Adipose tissue (tissue), 3 donors: ENCODE data around the gene WDR81. TPM values are rescaled to one million over a fixed set of nuclear protein-coding genes. Genes with fewer than 3 reads are reported as not detected.
"Not testable (repeated sequence)": the region's sequence is repeated elsewhere in the genome, so short reads cannot be mapped to it uniquely, and the experiment has no call there.

Experiments used
- H3K27ac ChIP-seq: one replicate; pipeline ENCODE4 v1.5.1; 2013; ENCODE audit warnings: low read depth, low read length
- WGBS, 3 donors: extraction: QIAGEN DNeasy Blood & Tissue Kit; methylation state at CpG; one replicate each; pipeline ENCODE4 v1.1.7; 2013; 5-methylcytosine and 5-hydroxymethylcytosine counted together
- polyA plus RNA-seq, 3 donors: library from polyadenylated mRNA; stranded (reverse); fragments of 200-250 nt; gene quantifications; one replicate each; pipeline ENCODE4 v1.2.3, GENCODE V29; 2013
- donor health status: healthy with polysubstance abuse.
- donor health status: Bipolar disorder and iron deficiency.
- donor health status: healthy.

The WDR81 gene
- polyA plus RNA-seq, result 10 to 100 TPM; 11.8 to 24.5 (median 24.0) TPM

- peak within 1 kb of the TSS; percentile 72 for H3K27ac ChIP-seq
- WGBS, 3 donors, result 0 to 1% (median 0%) methylated on average over 28 to 57 of the region's 57 CpGs
Observed at GRCh38 chr17:1724351-1724868, at the start of gene WDR81. TSS of gene WDR81 (plus strand) at chr17:1724704. CDS start at chr17:1724960, 256 bp downstream.

- 91 to 97% (median 94%) methylated on average over 13 of the region's 13 CpGs for WGBS, 3 donors
- H3K27ac ChIP-seq, result no peak overlapping the region
Observed at GRCh38 chr17:1676401-1676800, 48.1 kb upstream of the WDR81 start.

- 56 to 77% (median 60%) methylated on average over 5 of the region's 5 CpGs for WGBS, 3 donors
- H3K27ac ChIP-seq, result no peak overlapping the region
Observed at GRCh38 chr17:1683459-1683858, 41.0 kb upstream of the WDR81 start.

GRCh38 chr17:1684378-1685189 lies 39.9 kb upstream of the WDR81 start, which contains the start of gene PRPF8:
TSS of gene PRPF8 (minus strand) at chr17:1684867. CDS start at chr17:1684571, 296 bp downstream.
- WGBS, 3 donors, result 0% methylated on average over 69 to 72 of the region's 72 CpGs
- H3K27ac ChIP-seq, result peak within 1 kb of the TSS; percentile 45

- 85 to 92% (median 87%) methylated on average over 7 of the region's 7 CpGs for WGBS, 3 donors
- no peak overlapping the region for H3K27ac ChIP-seq
Observed at GRCh38 chr17:1686086-1686485, 38.4 kb upstream of the WDR81 start.

GRCh38 chr17:1688405-1688804 lies 36.1 kb upstream of the WDR81 start:
- H3K27ac ChIP-seq, result not testable (repeated sequence)
- 71 to 94% (median 85%) methylated on average over 5 to 6 of the region's 6 CpGs for WGBS, 3 donors

GRCh38 chr17:1690544-1691221 lies 33.8 kb upstream of the WDR81 start:
- no peak overlapping the region for H3K27ac ChIP-seq
- 83 to 92% (median 90%) methylated on average over 4 to 7 of the region's 8 CpGs for WGBS, 3 donors

- 90 to 93% (median 91%) methylated on average over 7 of the region's 7 CpGs for WGBS, 3 donors
Observed at GRCh38 chr17:1693339-1693738, 31.2 kb upstream of the WDR81 start.

GRCh38 chr17:1695365-1695764 lies 29.1 kb upstream of the WDR81 start:
- H3K27ac ChIP-seq, result no peak overlapping the region
- 83 to 86% (median 85%) methylated on average over 8 of the region's 8 CpGs for WGBS, 3 donors

More at GRCh38 chr17:1693339-1693738, 31.2 kb upstream of the WDR81 start:
- no peak overlapping the region for H3K27ac ChIP-seq

GRCh38 chr17:1697681-1698080 lies 26.8 kb upstream of the WDR81 start:
- H3K27ac ChIP-seq, result no peak overlapping the region
- WGBS, 3 donors, result 39 to 50% (median 50%) methylated on average over 5 of the region's 5 CpGs

- 77 to 96% (median 86%) methylated on average over 5 of the region's 5 CpGs for whole genome bisulfite sequencing, 3 donors
- H3K27ac ChIP-seq, result not testable (repeated sequence)
Observed at GRCh38 chr17:1699891-1700290, 24.6 kb upstream of the WDR81 start.

GRCh38 chr17:1703063-1703462 lies 21.4 kb upstream of the WDR81 start:
- 44 to 48% (median 48%) methylated on average over 4 of the region's 4 CpGs for WGBS, 3 donors
- no peak overlapping the region for H3K27ac ChIP-seq

GRCh38 chr17:1705004-1705403 lies 19.5 kb upstream of the WDR81 start:
- WGBS, 3 donors, result 80 to 88% (median 84%) methylated on average over 7 of the region's 7 CpGs
- no peak overlapping the region for H3K27ac ChIP-seq

- 86 to 93% (median 90%) methylated on average over 4 to 5 of the region's 5 CpGs for WGBS, 3 donors
Observed at GRCh38 chr17:1707107-1707506, 17.4 kb upstream of the WDR81 start.

GRCh38 chr17:1708791-1709346 lies 15.6 kb upstream of the WDR81 start:
- 89 to 97% (median 91%) methylated on average over 10 of the region's 10 CpGs for WGBS, 3 donors
- H3K27ac ChIP-seq, result not testable (repeated sequence)

More at GRCh38 chr17:1707107-1707506, 17.4 kb upstream of the WDR81 start:
- no peak overlapping the region for H3K27ac ChIP-seq

- WGBS, 3 donors, result 3 to 7% (median 7%) methylated on average over 14 to 16 of the region's 16 CpGs
- H3K27ac ChIP-seq, result no peak overlapping the region
Observed at GRCh38 chr17:1709403-1709951, 15.0 kb upstream of the WDR81 start.

- peak within 1 kb of the TSS; percentile 49 for H3K27ac ChIP-seq
- WGBS, 3 donors, result 1 to 2% (median 1%) methylated on average over 69 to 83 of the region's 83 CpGs
Observed at GRCh38 chr17:1709971-1710806, 14.3 kb upstream of the WDR81 start, which contains the start of gene TLCD2. TSS of gene TLCD2 (minus strand) at chr17:1710377. CDS start at chr17:1710242, 135 bp downstream.
